HL-60 (cell line): ENCODE measurements around the gene AKT1.

Experiments
- POLR2AphosphoS5 ChIP-seq: IDR thresholded peaks from 2 replicates; pipeline ENCODE4 v1.6.1; 2012; ENCODE audit warnings: low read depth
- TF ChIP-seq, protein P1 (sequence below): IDR thresholded peaks from one replicate; pipeline ENCODE4 v1.5.1; 2011; ENCODE audit warnings: low read length, control low read depth, inconsistent platforms; ENCODE audit not compliant: insufficient read depth
- TF ChIP-seq, protein P2 (sequence below): IDR thresholded peaks from 2 replicates; pipeline ENCODE4 v1.6.1; 2012; ENCODE audit warnings: low read depth; ENCODE audit not compliant: insufficient replicate concordance

DNA sequence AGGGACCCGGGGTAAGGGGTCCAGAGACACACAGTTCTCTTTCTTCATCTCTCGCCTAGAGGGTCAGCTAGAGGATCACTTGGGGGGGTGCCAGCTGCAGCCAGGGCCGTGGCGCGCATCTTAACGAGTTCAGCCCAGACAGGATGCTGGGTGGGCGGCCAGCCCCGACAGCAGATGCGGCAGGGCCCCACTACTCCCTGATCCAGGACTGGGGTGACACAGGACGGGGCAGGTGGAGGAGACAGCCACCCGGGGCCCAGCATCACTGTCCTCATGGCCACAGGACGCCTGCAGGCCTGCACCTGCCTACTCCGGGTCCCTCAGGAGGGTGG, 12.8 kb downstream of the AKT1 start:
- TF ChIP-seq, protein P1, sequence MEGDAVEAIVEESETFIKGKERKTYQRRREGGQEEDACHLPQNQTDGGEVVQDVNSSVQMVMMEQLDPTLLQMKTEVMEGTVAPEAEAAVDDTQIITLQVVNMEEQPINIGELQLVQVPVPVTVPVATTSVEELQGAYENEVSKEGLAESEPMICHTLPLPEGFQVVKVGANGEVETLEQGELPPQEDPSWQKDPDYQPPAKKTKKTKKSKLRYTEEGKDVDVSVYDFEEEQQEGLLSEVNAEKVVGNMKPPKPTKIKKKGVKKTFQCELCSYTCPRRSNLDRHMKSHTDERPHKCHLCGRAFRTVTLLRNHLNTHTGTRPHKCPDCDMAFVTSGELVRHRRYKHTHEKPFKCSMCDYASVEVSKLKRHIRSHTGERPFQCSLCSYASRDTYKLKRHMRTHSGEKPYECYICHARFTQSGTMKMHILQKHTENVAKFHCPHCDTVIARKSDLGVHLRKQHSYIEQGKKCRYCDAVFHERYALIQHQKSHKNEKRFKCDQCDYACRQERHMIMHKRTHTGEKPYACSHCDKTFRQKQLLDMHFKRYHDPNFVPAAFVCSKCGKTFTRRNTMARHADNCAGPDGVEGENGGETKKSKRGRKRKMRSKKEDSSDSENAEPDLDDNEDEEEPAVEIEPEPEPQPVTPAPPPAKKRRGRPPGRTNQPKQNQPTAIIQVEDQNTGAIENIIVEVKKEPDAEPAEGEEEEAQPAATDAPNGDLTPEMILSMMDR, result no peak
- TF ChIP-seq, protein P2, sequence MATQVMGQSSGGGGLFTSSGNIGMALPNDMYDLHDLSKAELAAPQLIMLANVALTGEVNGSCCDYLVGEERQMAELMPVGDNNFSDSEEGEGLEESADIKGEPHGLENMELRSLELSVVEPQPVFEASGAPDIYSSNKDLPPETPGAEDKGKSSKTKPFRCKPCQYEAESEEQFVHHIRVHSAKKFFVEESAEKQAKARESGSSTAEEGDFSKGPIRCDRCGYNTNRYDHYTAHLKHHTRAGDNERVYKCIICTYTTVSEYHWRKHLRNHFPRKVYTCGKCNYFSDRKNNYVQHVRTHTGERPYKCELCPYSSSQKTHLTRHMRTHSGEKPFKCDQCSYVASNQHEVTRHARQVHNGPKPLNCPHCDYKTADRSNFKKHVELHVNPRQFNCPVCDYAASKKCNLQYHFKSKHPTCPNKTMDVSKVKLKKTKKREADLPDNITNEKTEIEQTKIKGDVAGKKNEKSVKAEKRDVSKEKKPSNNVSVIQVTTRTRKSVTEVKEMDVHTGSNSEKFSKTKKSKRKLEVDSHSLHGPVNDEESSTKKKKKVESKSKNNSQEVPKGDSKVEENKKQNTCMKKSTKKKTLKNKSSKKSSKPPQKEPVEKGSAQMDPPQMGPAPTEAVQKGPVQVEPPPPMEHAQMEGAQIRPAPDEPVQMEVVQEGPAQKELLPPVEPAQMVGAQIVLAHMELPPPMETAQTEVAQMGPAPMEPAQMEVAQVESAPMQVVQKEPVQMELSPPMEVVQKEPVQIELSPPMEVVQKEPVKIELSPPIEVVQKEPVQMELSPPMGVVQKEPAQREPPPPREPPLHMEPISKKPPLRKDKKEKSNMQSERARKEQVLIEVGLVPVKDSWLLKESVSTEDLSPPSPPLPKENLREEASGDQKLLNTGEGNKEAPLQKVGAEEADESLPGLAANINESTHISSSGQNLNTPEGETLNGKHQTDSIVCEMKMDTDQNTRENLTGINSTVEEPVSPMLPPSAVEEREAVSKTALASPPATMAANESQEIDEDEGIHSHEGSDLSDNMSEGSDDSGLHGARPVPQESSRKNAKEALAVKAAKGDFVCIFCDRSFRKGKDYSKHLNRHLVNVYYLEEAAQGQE, result no peak
- TF ChIP-seq POLR2AphosphoS5, result no peak
